WI38 (cell line): Measurements from ENCODE around the gene RIPPLY3.
"Not testable (repeated sequence)": the region's sequence is repeated elsewhere in the genome, so short reads cannot be mapped to it uniquely, and the experiment has no call there.

Experiments
- H3K4me3 ChIP-seq: 2 replicates; pipeline ENCODE4 v1.5.1; 2011; ENCODE audit warnings: low read depth, mild to moderate bottlenecking, control low read depth, low read length
- TF ChIP-seq, protein P1 (sequence below): IDR thresholded peaks from 2 replicates; pipeline ENCODE4 v1.5.1; 2012; ENCODE audit warnings: low read depth, mild to moderate bottlenecking, control low read depth, low read length

RIPPLY3 gene

DNA sequence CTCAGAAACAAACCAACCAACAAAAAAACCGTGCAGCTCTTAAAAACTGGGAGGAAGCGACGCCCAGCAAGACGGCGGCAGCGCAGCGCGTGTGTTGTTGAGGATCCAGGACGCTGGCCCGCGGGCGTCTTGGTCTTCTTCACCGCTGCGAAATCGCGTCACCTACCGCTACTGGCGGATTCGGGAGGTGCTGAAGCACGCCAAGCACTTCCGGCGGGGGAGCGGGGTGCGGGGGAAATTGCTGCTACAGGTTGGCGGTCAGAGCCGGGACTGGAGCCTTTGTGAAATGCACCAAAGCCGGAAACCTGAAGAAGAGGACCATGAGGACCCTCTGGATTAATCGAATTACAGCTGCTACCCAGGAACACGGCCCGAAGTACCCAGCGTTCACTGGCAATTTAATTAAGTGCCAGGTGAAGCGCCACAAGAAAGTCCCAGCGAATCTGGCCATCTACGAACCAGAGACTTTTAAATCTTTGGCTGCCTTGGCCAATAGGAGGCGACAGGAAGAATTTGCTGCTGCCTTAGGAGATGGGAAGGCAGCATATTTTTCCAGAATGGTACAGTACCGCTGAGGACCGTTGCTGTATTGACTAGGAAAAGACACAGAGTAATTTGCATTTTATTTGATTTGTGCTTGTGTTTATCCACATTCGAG, 11.9 kb upstream of the RIPPLY3 start:
- TF ChIP-seq, protein P1, sequence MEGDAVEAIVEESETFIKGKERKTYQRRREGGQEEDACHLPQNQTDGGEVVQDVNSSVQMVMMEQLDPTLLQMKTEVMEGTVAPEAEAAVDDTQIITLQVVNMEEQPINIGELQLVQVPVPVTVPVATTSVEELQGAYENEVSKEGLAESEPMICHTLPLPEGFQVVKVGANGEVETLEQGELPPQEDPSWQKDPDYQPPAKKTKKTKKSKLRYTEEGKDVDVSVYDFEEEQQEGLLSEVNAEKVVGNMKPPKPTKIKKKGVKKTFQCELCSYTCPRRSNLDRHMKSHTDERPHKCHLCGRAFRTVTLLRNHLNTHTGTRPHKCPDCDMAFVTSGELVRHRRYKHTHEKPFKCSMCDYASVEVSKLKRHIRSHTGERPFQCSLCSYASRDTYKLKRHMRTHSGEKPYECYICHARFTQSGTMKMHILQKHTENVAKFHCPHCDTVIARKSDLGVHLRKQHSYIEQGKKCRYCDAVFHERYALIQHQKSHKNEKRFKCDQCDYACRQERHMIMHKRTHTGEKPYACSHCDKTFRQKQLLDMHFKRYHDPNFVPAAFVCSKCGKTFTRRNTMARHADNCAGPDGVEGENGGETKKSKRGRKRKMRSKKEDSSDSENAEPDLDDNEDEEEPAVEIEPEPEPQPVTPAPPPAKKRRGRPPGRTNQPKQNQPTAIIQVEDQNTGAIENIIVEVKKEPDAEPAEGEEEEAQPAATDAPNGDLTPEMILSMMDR = no peak
- H3K4me3 ChIP-seq = 0 out of 2 replicates have a peak overlapping the region, but pooled peaks have one; percentile 14

DNA sequence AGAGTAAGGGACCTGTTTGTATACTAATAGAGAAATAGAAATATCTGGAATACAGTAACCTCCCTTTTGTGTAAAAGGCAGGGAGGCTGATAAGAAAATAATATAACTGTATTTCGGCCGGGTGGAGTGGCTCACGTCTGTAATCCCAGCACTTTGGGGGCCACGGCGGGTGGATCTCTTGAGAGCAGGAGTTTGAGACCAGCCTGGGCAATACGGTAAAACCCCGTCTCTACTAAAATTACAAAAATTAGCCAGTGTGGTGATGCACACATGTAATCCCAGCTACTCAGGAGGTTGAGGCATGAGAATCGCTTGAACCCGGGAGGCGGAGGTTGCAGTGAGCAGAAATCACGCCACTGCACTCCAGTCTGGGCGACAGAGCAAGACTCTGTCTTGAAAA, 11.2 kb upstream of the RIPPLY3 start:
- H3K4me3 ChIP-seq = not testable (repeated sequence)

DNA sequence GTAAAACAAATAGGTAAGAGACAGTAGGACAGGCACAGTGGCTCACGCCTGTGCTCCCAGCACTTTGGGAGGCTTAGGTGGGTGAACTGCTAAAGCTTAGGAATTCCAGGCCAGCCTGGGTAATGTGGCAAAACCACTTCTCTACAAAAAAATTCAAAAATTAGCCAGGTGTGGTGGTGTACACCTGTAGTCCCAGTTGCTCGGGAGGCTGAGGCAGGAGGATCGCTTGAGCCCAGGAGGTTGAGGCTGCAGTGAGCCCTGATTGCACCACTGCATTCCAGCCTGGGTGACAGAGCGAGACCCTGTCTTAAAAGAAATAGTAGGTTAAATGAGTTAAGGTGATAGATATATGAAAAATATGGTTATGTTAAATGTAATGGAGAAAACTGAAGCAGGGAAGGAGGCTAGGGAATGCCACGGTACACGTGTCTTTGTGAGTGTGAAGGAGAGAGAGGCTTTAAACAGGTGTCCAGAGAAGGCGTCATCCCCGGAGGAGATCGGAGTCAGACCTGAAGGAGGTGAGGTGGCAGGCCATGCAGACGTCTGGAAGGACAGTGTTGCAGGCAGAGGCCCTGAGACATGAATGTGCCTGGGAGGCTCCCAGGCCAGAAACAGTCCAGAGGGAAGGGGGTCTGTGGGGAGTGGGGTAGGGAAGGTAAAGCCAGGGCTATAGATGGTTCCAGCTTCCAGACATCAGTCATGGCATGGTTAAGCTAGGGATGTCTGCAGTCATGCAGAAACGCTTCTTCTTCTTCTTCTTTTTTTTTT, 7.2 kb upstream of the RIPPLY3 start:
- TF ChIP-seq, protein P1 = no peak
- no peak overlapping the region for H3K4me3 ChIP-seq

DNA sequence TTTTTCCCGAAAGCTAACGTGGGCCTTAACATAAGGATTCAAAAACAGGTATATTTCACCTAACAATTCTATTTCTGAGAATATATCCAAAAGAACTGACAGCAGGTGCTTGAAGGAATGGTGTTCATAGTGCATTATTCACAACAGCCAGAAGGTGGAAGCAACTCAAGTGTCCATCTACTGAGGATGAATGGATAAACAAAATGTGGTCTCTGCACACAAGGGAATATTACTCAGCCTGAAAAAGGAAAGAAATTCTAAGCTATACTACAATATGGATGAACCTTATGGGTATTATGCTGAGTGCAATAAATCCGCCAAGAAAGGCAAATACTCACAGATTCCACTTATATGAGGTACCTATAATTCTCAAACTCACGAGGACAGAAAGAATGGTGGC, 6.1 kb upstream of the RIPPLY3 start:
- TF ChIP-seq, protein P1 = no peak
- no peak overlapping the region for H3K4me3 ChIP-seq

DNA sequence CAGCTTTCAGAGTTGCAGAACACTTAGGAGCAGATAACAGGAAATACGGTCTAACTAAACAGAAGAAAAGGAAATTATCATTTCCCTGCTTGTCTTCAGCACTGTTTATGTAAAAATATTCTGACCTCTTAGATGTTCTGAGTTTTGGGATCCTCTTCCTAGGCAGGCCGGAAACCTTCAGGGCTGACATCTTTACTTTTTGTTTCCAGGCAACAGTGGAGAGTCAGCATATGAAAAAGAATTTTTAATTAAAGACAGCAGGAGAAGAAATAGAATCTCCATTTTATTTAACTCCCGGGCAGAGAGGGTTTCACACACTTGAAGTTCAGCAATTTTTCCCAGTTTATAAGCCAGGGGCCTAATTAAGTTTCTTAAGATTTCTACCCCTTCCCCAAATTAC, 5.1 kb upstream of the RIPPLY3 start:
- TF ChIP-seq, protein P1 = no peak
- no peak overlapping the region for H3K4me3 ChIP-seq

DNA sequence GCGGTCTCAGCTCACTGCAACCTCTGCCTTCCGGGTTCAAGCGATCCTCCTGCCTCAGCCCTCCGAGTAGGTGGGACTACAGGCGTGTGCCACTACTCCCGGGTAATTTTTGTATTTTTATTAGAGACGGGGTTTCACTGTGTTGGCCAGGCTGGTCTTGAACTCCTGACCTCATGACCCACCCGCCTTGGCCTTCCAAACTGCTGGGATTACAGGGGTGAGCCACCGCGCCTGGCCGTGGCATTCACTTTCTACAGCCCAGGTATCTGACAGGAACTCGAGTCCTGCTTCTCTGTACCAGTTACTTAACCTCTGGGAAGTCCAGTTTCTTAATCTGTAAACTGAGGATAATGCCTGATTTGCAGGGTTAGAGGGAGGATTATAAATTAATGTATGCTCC, 3.7 kb upstream of the RIPPLY3 start:
- H3K4me3 ChIP-seq = not testable (repeated sequence)

DNA sequence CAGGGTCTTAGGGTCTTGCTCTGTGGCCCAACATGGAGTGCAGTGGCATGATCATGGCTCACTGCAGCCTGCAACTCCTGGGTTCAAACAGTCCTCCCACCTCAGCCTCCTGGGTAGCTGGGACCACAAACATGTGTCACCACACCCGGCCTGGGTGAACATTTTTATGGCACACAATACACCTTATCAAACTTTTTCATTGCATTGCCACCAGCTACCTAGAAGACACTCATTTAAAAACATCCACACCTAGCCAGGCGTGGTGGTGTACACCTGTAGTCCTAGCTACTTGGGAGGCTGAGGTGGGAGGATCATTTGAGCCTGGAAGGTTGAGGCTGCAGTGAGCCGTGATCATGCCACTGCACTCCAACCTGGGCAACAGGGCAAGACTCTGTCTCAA, 2.6 kb upstream of the RIPPLY3 start:
- not testable (repeated sequence) for H3K4me3 ChIP-seq

DNA sequence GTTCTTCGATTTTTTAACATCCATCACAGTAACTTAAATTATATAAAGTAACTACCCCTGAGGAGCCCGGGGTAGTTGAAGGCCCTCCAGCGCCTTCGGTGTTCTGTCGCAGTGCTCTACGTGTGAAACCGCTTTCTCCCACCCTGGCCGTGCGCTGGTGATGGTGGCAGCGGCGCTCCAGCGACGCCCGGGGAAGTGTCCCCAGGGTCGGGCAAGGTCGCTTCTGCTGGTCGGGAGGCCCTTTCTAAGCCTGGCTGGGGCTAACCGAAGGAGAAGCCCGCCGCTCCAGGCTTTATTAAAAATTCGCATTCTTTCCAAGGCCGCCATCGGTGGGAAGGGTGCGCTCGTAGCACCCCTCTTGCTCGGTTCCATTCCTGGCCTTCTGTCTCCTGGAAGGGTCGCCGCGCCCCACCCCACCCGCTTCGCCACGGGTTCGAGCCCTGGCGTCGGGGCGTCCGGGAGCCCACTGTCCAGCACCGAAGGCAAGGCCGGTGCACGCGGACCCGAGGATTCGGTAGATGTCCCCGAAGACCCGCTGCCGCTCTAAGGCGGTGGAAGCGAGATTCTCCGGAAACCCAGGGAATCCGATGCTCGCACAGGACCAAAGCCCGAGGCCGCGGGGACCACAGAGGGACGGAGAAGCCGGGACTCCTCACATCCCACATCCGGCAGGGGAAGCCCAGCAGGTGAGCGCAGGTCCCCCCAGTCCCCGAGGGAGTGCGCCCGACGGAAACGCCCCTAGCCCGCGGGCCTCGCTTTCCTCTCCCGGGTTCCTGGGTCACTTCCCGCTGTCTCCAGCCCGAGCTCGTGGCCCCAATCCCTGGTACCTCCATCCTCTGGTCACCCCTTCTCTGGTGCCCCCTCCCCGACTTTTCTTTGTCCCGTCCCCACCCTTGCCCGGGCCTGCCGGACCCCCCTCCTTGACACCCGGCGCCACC, 685 bp upstream of the RIPPLY3 start:
- TF ChIP-seq, protein P1 = no peak
- H3K4me3 ChIP-seq = peak overlapping the region; percentile 26
